ENCODE results near the gene TENT5A.

Gene TENT5A

DNA sequence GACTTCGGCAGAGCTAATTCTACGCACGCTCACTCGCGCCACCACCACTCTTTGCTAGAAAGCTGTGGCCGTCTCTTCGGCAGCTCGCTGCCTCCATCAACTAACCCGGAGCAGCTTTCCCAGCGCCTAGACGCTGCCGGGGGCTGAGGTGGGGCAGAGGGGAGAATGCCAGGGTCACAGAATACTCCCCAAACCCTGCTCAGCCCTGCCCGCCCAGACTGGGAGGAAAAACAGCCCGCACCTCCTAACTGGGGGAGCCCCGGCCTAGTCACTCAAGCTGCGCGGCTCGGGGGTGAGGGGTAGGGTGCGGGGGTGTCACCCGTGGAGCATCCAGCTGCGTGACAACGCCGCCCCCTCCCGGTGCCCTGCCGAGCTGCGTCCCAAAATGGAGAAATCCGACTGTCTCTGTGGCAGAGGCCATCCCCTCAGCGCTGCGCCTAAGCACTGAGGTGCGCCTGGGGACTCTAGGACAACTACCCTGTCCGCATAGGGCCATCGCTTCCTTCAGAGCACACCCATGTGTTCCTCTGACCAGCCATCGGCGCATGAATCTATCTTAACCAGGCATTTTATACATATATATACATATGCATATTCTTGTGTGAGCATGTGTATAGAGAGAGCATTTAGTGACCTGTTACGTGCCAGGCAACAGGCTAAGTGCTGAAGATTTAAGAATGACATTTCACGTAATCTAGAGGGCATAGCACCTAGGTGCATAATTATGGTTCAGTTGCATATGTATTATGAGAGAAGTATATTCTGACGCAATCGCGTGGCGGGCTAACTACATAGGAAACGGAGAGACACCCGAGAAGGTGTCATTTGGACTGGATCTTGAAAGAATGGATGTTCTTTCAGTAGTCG lies 1.5 kb upstream of the TENT5A start:
- no peaks in the 10 kb centered on the region for H3K36me3 ChIP-seq

DNA sequence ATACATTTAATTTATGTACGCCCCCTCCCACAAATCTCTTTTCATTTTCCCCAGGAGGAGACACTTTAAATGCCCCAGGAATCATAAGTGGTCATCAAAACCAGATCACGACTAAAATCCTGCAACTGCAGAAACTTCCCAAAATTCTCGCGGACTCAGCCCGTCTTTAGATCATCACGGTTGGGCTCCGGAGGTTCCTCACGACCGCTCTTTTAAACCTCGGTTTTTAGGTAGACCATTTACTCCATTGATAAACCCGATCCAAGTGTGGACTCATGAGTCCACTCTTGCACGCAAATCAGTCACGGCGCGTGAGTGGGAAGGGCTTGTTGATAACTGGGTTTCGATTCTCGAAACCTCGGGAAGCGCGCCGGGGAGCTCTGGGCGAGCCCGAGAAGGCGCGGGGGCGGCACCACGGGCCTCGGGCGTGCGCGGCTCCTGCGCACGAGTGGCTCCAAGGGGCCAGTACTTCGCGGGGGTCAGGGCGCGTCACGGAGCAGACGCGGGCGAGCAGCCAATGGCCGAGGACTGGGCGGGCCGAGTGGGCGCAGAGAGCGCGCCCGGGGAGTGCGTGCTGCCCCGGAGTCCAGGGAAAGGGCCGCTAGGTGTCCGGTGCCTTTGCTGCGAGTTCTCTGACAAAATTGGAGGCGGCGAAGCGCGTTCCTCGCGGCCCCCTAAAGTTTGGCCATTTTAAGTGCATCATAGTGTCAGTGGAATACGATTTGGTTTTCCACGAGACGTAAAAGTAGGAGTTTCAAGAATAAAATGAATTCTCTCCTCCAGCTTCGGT lies 635 bp upstream of the TENT5A start:
- Histone ChIP-seq H3K36me3 (no peaks in the 10 kb centered on the region), H3K27me3 (ENCODE audit: insufficient read depth, low read depth, severe bottlenecking) (no peaks in the 10 kb centered on the region), H3K4me3 (ENCODE audit: low read depth, low read length) (peak overlapping the region; percentile 89), H3K27ac (peak overlapping the region; percentile 64), H3K9me3 (ENCODE audit: severe bottlenecking) (no peaks in the 10 kb centered on the region)
- TF ChIP-seq, protein P1, sequence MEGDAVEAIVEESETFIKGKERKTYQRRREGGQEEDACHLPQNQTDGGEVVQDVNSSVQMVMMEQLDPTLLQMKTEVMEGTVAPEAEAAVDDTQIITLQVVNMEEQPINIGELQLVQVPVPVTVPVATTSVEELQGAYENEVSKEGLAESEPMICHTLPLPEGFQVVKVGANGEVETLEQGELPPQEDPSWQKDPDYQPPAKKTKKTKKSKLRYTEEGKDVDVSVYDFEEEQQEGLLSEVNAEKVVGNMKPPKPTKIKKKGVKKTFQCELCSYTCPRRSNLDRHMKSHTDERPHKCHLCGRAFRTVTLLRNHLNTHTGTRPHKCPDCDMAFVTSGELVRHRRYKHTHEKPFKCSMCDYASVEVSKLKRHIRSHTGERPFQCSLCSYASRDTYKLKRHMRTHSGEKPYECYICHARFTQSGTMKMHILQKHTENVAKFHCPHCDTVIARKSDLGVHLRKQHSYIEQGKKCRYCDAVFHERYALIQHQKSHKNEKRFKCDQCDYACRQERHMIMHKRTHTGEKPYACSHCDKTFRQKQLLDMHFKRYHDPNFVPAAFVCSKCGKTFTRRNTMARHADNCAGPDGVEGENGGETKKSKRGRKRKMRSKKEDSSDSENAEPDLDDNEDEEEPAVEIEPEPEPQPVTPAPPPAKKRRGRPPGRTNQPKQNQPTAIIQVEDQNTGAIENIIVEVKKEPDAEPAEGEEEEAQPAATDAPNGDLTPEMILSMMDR (IDR thresholded peaks at IDR 0.05; ENCODE audit: low read depth, low read length), result 0 out of 2 replicates have a peak, but pooled peaks have one; percentile 18
- peak; percentile 90 for DNase-seq

More for the DNA sequence above, 1.5 kb upstream of the TENT5A start:
- peak overlapping the region; percentile 89 for H3K4me3 ChIP-seq (ENCODE audit: low read depth, low read length)
- TF ChIP-seq, protein P1 (IDR thresholded peaks at IDR 0.05; ENCODE audit: low read depth, low read length), result peak; percentile 92
- peak overlapping the region; percentile 64 for H3K27ac ChIP-seq
- no peaks in the 10 kb centered on the region for H3K27me3 ChIP-seq (ENCODE audit: insufficient read depth, low read depth, severe bottlenecking)
- H3K9me3 ChIP-seq (ENCODE audit: severe bottlenecking), result no peaks in the 10 kb centered on the region
- peak; percentile 85 for DNase-seq

DNA sequence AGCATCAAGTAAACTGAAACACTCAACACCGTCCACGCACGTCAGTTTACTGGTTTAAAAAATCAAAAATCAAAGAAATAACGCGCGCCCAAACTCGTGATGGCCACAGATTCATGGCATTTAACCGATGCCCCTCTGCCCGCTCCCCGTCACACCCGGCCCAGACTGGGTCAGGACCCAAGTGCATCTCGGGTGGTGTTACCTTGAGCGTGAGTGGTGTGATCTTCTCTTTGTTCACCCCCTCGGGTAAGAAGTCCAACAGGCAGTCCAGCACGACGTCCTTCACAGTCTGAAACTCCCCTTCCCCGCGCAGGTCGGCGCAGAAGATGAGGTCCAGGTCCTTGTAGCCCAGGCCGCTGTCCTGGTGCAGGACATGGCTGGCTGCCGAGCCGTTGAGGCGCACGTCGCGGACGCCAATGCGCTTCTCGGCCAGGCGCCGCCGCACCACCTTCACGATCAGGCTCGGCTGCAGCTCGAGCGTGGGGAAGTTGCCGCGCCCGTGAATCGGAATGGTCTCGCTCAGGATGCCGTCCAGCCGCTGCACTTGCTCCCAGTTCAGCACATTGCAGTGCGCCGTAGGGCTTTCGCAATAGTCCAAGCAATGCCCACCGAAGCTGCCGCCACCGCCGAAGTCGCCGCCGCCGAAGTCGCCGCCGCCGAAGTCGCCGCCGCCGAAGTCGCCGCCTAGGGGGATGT lies 945 bp downstream of the TENT5A start:
- no peaks in the 10 kb centered on the region for H3K9me3 ChIP-seq (ENCODE audit: severe bottlenecking)
- H3K4me3 ChIP-seq (ENCODE audit: low read depth, low read length), result peak overlapping the region; percentile 89
- H3K27ac ChIP-seq, result peak overlapping the region; percentile 64
- no peaks in the 10 kb centered on the region for H3K27me3 ChIP-seq (ENCODE audit: insufficient read depth, low read depth, severe bottlenecking)
- TF ChIP-seq, protein P1 (IDR thresholded peaks at IDR 0.05; ENCODE audit: low read depth, low read length), result no peak
- DNase-seq, result peak; percentile 18
- H3K36me3 ChIP-seq, result no peaks in the 10 kb centered on the region

DNA sequence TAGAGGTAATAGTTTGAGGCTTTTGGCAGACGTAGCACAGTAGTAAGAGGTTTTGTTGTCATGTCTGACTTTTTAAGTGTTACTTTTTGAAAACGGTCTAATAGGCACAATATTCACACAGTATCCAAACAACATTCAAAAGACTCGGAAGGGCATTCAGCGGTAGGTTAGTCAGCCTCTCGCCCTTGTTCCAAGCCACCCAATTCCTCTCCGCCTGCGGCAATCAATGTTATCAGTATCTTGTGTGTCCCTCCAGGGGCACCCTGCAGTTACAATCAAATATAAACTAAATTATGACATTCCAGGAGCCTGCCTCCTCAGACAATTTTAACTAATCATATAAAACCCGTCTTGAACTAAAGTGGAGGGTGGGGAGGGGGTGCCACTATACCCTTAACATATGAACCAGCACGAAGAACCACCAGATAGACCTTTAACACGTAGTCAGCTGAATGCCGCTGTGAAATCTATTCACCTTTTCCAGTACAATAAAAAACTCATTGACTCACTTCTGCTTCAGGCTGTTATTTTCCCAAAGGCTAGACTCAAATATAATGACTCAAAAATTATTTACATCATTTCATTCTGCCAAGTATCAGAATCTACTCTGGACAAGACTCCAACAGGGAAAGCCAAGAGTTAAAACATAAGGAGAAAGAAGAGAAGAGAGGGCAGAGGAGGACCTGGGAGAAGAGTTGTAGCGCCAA lies 1.6 kb downstream of the TENT5A start:
- Histone ChIP-seq H3K27ac (no peak overlapping the region), H3K4me3 (ENCODE audit: low read depth, low read length) (no peak overlapping the region)
- no peak for DNase-seq

DNA sequence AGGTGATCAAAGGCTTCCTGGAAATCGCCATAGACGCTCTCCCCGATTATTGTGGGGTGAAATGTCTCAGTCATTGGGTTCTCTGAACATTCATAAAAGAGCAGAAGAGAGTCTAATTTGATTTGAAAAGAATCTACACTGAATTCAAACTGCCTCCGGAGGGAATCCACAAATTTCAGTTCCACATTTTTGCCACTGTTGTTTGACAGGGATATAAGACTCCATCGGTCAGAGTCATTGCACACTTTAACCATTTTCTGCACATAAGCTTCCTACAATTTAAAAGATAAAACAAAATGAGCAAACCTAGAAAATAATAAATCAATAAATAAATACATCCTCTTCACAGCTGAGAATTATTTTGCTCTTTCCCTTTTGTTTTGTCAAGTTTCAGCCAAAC lies 2.3 kb downstream of the TENT5A start:
- Histone ChIP-seq H3K27ac (no peak overlapping the region), H3K27me3 (ENCODE audit: insufficient read depth, low read depth, severe bottlenecking) (no peaks in the 10 kb centered on the region), H3K4me3 (ENCODE audit: low read depth, low read length) (no peak overlapping the region), H3K9me3 (ENCODE audit: severe bottlenecking) (no peaks in the 10 kb centered on the region), H3K36me3 (no peaks in the 10 kb centered on the region)
- no peak for DNase-seq
- TF ChIP-seq, protein P1 (IDR thresholded peaks at IDR 0.05; ENCODE audit: low read depth, low read length), result no peak

More for the DNA sequence above, 1.6 kb downstream of the TENT5A start:
- no peaks in the 10 kb centered on the region for H3K27me3 ChIP-seq (ENCODE audit: insufficient read depth, low read depth, severe bottlenecking)
- TF ChIP-seq, protein P1 (IDR thresholded peaks at IDR 0.05; ENCODE audit: low read depth, low read length), result no peak
- H3K36me3 ChIP-seq, result no peaks in the 10 kb centered on the region
- H3K9me3 ChIP-seq (ENCODE audit: severe bottlenecking), result no peaks in the 10 kb centered on the region

All from WERI-Rb-1 (cell line).